Ovary (tissue), 3 donors: Measurements from ENCODE around the gene ERH.

Source experiments
- CTCF ChIP-seq, 3 donors: fragments of 450-650 bp in 2 of 3; fragments of 200-600 bp in 1 of 3; IDR thresholded peaks; one replicate each; pipeline versions ENCODE4 v1.5.1 to v1.8.0; 2016 to 2022; ENCODE audit warnings: antibody characterized with exemption in 3 of 3, mild to moderate bottlenecking in 1 of 3
- EP300 ChIP-seq: sonication (generic); formaldehyde crosslinking; IDR thresholded peaks from one replicate; pipeline ENCODE4 v1.6.1; 2017; ENCODE audit warnings: antibody characterized with exemption
- POLR2A ChIP-seq: fragments of 450-650 bp; IDR thresholded peaks from one replicate; pipeline ENCODE4 v1.6.1; 2017; ENCODE audit warnings: antibody characterized with exemption, mild to moderate bottlenecking, moderate library complexity
- donor health status: DM: no; HTN: no; CAD: no.

GRCh38 chr14:69400154-69400553 lies 2.1 kb upstream of the ERH start:
- TF ChIP-seq CTCF (IDR thresholded peaks at IDR 0.05) = no peak
- TF ChIP-seq POLR2A = no peak
- no peak for TF ChIP-seq EP300
